ENCODE results near the gene ASTN1. TPM values are rescaled to one million over a fixed set of nuclear protein-coding genes. Genes with fewer than 3 reads are reported as not detected.

Gene ASTN1
- total RNA-seq, 2 experiments from 2014 or later = not detected

GRCh38 chr1:177091040-177091439 lies 73.5 kb downstream of the ASTN1 start:
- no TSS peak for BruUV-seq (replicated peaks)
- DNase-seq (ENCODE audit: low spot score) = no peak
- TF ChIP-seq, protein P1, sequence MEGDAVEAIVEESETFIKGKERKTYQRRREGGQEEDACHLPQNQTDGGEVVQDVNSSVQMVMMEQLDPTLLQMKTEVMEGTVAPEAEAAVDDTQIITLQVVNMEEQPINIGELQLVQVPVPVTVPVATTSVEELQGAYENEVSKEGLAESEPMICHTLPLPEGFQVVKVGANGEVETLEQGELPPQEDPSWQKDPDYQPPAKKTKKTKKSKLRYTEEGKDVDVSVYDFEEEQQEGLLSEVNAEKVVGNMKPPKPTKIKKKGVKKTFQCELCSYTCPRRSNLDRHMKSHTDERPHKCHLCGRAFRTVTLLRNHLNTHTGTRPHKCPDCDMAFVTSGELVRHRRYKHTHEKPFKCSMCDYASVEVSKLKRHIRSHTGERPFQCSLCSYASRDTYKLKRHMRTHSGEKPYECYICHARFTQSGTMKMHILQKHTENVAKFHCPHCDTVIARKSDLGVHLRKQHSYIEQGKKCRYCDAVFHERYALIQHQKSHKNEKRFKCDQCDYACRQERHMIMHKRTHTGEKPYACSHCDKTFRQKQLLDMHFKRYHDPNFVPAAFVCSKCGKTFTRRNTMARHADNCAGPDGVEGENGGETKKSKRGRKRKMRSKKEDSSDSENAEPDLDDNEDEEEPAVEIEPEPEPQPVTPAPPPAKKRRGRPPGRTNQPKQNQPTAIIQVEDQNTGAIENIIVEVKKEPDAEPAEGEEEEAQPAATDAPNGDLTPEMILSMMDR (conservative IDR thresholded peaks at IDR 0.05; ENCODE audit: low read length) = no peak
- TF ChIP-seq EZH2phosphoT487 (IDR thresholded peaks at IDR 0.05; ENCODE audit: borderline replicate concordance, low read depth, low read length) = no peak
- intact Hi-C loops (cut with micrococcal nuclease; ENCODE audit: unreplicated experiment) = no loop called here
- no peaks in the 10 kb centered on the region for H3K36me3 ChIP-seq (ENCODE audit: insufficient read depth, low read length)
- H4K20me1 ChIP-seq (ENCODE audit: insufficient read depth, low read length) = no peaks in the 10 kb centered on the region
- no peak overlapping the region for H3K4me3 ChIP-seq (ENCODE audit: low read depth, low read length, poor library complexity, severe bottlenecking)
- no peaks in the 10 kb centered on the region for H3K9me2 ChIP-seq (ENCODE audit: insufficient read depth, low read length)
- CTCF ChIA-PET (ENCODE audit: unreplicated experiment) = no interaction called here
- no peak overlapping the region for H3K27ac ChIP-seq (ENCODE audit: low read depth, low read length, poor library complexity, severe bottlenecking)
- no peaks in the 10 kb centered on the region for H3K79me2 ChIP-seq (ENCODE audit: insufficient read depth, low read depth, low read length)
- no peaks in the 10 kb centered on the region for H3K9me3 ChIP-seq (ENCODE audit: low read length)
- no peak overlapping the region for H2AFZ ChIP-seq (ENCODE audit: low read length)
- POLR2A ChIA-PET = no interaction called here
- H3K4me2 ChIP-seq (ENCODE audit: low read length) = no peak overlapping the region
- no peaks in the 10 kb centered on the region for H3K4me1 ChIP-seq (ENCODE audit: insufficient read depth, low read length, poor library complexity, severe bottlenecking)

DNA sequence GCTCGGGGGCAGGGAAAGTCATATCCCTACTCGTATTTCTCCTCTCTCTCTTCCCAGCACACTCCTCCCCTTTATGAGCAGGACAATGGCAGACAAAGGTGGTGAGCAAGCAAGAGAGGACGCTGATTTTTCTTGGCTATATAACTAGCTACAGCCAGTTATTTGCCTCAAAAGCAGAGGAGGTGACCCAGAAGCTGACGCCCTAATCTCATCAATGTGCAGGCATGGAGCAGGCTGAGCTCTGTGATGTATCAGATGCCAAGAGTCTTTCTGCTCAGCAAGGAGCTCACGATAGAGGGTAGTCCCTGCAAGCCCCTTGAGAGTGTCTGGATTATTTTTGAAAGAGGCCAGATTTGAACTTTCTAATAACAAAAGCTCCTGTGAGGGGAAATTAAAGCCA lies 75.5 kb downstream of the ASTN1 start:
- ChIA-PET POLR2A (no interaction called here), CTCF (ENCODE audit: unreplicated experiment) (no interaction called here)
- H3K27ac ChIP-seq (ENCODE audit: low read depth, low read length, poor library complexity, severe bottlenecking) = no peak overlapping the region
- no peaks in the 10 kb centered on the region for H3K36me3 ChIP-seq (ENCODE audit: insufficient read depth, low read length)
- H3K79me2 ChIP-seq (ENCODE audit: insufficient read depth, low read depth, low read length) = no peaks in the 10 kb centered on the region
- no TSS peak for BruUV-seq (replicated peaks)
- no peak overlapping the region for H3K4me2 ChIP-seq (ENCODE audit: low read length)
- no peaks in the 10 kb centered on the region for H3K9me2 ChIP-seq (ENCODE audit: insufficient read depth, low read length)
- H3K4me1 ChIP-seq (ENCODE audit: insufficient read depth, low read length, poor library complexity, severe bottlenecking) = no peaks in the 10 kb centered on the region
- DNase-seq (ENCODE audit: low spot score) = no peak
- H2AFZ ChIP-seq (ENCODE audit: low read length) = no peak overlapping the region
- intact Hi-C loops (cut with micrococcal nuclease; ENCODE audit: unreplicated experiment) = no loop called here
- H4K20me1 ChIP-seq (ENCODE audit: insufficient read depth, low read length) = no peaks in the 10 kb centered on the region
- no peak for TF ChIP-seq EZH2phosphoT487 (IDR thresholded peaks at IDR 0.05; ENCODE audit: borderline replicate concordance, low read depth, low read length)
- TF ChIP-seq, protein P1 (conservative IDR thresholded peaks at IDR 0.05; ENCODE audit: low read length) = no peak
- no peak overlapping the region for H3K4me3 ChIP-seq (ENCODE audit: low read depth, low read length, poor library complexity, severe bottlenecking)
- H3K9me3 ChIP-seq (ENCODE audit: low read length) = no peaks in the 10 kb centered on the region

DNA sequence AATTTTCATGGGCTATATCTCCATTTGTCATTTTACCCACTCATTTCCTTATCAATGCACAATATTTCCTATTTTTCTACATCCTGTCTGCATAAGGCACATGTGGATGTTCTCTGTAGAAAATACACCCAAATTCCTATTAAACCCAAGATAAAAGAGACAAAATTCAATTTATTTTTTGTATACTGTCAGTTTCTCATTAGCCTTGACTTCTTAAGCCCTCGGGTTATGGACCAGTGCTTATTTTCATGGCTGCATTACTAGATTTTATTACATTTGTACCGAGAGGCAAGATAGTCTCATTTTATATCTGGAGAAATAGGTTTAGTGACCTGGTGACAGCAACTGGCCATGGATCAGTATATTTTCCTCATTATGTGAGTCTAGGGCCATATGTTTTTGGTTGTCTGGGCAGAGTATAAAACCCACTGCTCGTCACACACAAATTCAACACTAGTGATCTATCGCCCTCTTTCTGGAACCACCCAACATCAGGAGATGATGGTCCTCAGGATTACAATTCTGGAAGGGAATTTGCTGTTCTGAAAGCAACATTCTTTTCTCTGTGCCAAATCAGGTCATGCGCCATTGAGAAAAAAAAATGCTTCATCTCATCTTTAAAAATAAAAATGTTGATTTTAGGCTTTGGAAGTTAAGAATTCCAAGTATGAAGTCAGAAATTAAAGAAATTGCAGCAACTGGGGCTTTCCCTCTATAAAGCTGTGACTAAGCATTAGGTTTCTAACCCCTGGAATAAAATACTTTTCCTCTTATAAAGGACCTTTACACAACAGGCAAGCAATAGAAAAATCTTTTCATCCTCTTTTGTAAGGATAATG lies 81.4 kb downstream of the ASTN1 start:
- intact Hi-C loops (cut with micrococcal nuclease; ENCODE audit: unreplicated experiment) = no loop called here
- no peaks in the 10 kb centered on the region for H3K9me3 ChIP-seq (ENCODE audit: low read length)
- no peak overlapping the region for H3K27ac ChIP-seq (ENCODE audit: low read depth, low read length, poor library complexity, severe bottlenecking)
- no peaks in the 10 kb centered on the region for H3K4me1 ChIP-seq (ENCODE audit: insufficient read depth, low read length, poor library complexity, severe bottlenecking)
- no peaks in the 10 kb centered on the region for H4K20me1 ChIP-seq (ENCODE audit: insufficient read depth, low read length)
- no peaks in the 10 kb centered on the region for H3K9me2 ChIP-seq (ENCODE audit: insufficient read depth, low read length)
- TF ChIP-seq, protein P1 (conservative IDR thresholded peaks at IDR 0.05; ENCODE audit: low read length) = no peak
- TF ChIP-seq EZH2phosphoT487 (IDR thresholded peaks at IDR 0.05; ENCODE audit: borderline replicate concordance, low read depth, low read length) = no peak
- H3K4me3 ChIP-seq (ENCODE audit: low read depth, low read length, poor library complexity, severe bottlenecking) = no peak overlapping the region
- H2AFZ ChIP-seq (ENCODE audit: low read length) = no peak overlapping the region
- POLR2A ChIA-PET = no interaction called here
- H3K79me2 ChIP-seq (ENCODE audit: insufficient read depth, low read depth, low read length) = no peaks in the 10 kb centered on the region
- no peak for DNase-seq (ENCODE audit: low spot score)
- H3K4me2 ChIP-seq (ENCODE audit: low read length) = no peak overlapping the region
- CTCF ChIA-PET (ENCODE audit: unreplicated experiment) = no interaction called here
- no peaks in the 10 kb centered on the region for H3K36me3 ChIP-seq (ENCODE audit: insufficient read depth, low read length)
- BruUV-seq (replicated peaks) = no TSS peak

All from OCI-LY7 (cell line).